Coronary artery (tissue), 2 donors: ENCODE results near the gene NAXE.
"Not testable (repeated sequence)": the region's sequence is repeated elsewhere in the genome, so short reads cannot be mapped to it uniquely, and the experiment has no call there.

ENCODE experiments used
- DNase-seq: peaks from one replicate; pipeline ENCODE4 v3.0.0-alpha.2; 2017; ENCODE audit warnings: low spot score
- H3K27ac ChIP-seq, 2 donors: fragments of 200-600 bp; sonication (generic); one replicate each; pipeline ENCODE4 v1.5.1; 2016 to 2019
- H3K4me3 ChIP-seq: fragments of 200-600 bp; sonication (generic); 2 replicates; pipeline ENCODE4 v1.5.1; 2016; ENCODE audit warnings: mild to moderate bottlenecking, moderate library complexity
- CTCF ChIP-seq: fragments of 200-600 bp; sonication (generic); IDR thresholded peaks from one replicate; pipeline ENCODE4 v1.5.1; 2019; ENCODE audit warnings: antibody characterized with exemption

The NAXE gene

GRCh38 chr1:156629823-156630449 is 38.4 kb downstream of the NAXE start:
- H3K4me3 ChIP-seq: no peak overlapping the region
- no peak for TF ChIP-seq CTCF

GRCh38 chr1:156631152-156631551 is 39.6 kb downstream of the NAXE start:
- not testable (repeated sequence) for H3K27ac ChIP-seq, DNase-seq, H3K4me3 ChIP-seq

More at GRCh38 chr1:156629823-156630449, 38.4 kb downstream of the NAXE start:
- DNase-seq: no peak
- H3K27ac ChIP-seq: no peak overlapping the region

- TF ChIP-seq CTCF: no peak
- no peak overlapping the region for H3K4me3 ChIP-seq
- no peak overlapping the region for H3K27ac ChIP-seq
- no peak for DNase-seq
These were observed 40.8 kb downstream of the NAXE start for GRCh38 chr1:156632355-156632754.

GRCh38 chr1:156638189-156638985 is 46.8 kb downstream of the NAXE start:
- DNase-seq: no peak
- Histone ChIP-seq H3K27ac (no peak overlapping the region), H3K4me3 (no peak overlapping the region)
- TF ChIP-seq CTCF: no peak

GRCh38 chr1:156639601-156640101 is 48.1 kb downstream of the NAXE start:
- no peak for DNase-seq
- Histone ChIP-seq H3K27ac (no peak overlapping the region), H3K4me3 (no peak overlapping the region)
- TF ChIP-seq CTCF: no peak

- no peak overlapping the region for H3K4me3 ChIP-seq
- H3K27ac ChIP-seq: no peak overlapping the region
- no peak for TF ChIP-seq CTCF
- no peak for DNase-seq
These were observed 49.5 kb downstream of the NAXE start for GRCh38 chr1:156640842-156641706.

GRCh38 chr1:156641761-156642264 is 50.2 kb downstream of the NAXE start, which contains the start of gene BCAN:
BCAN (plus strand) TSS chr1:156642117; CDS start chr1:156646055, 3,938 bp downstream.
- TF ChIP-seq CTCF: no peak
- H3K4me3 ChIP-seq: peak within 1 kb of the TSS; percentile 67
- no peak within 1 kb of the TSS for H3K27ac ChIP-seq
- no peak for DNase-seq
